DOHH2 (cell line): ENCODE measurements around the gene TMEM266.

Experiments used
- H3F3A ChIP-seq: fragments of 200-600 bp; sonication (generic), shearing (Covaris generic); 2 replicates; pipeline ENCODE4 v1.6.0; 2016; ENCODE audit warnings: antibody characterized with exemption, mild to moderate bottlenecking; ENCODE audit not compliant: control insufficient read depth, insufficient read depth
- H3K27ac ChIP-seq: fragments of 200-600 bp; sonication (generic); 2 replicates; pipeline ENCODE4 v1.5.1; 2014; ENCODE audit warnings: low read depth, mild to moderate bottlenecking, low read length, moderate library complexity
- H3K27me3 ChIP-seq: fragments of 200-600 bp; sonication (generic); 2 replicates; pipeline ENCODE4 v1.6.1; 2014; ENCODE audit warnings: mild to moderate bottlenecking, low read length, mixed read lengths; ENCODE audit not compliant: control insufficient read depth
- H3K36me3 ChIP-seq: fragments of 200-600 bp; sonication (generic); 2 replicates; pipeline ENCODE4 v1.6.1; 2014; ENCODE audit warnings: mild to moderate bottlenecking, low read length, moderate library complexity, mixed read lengths; ENCODE audit not compliant: control insufficient read depth
- H3K4me1 ChIP-seq: fragments of 200-600 bp; sonication (generic); 2 replicates; pipeline ENCODE4 v1.6.1; 2014; ENCODE audit warnings: mild to moderate bottlenecking, low read length, mixed read lengths; ENCODE audit not compliant: control insufficient read depth
- H3K4me2 ChIP-seq: fragments of 200-600 bp; sonication (generic); 2 replicates; pipeline ENCODE4 v1.6.0; 2014; ENCODE audit warnings: mild to moderate bottlenecking, low read length, moderate library complexity
- H3K4me3 ChIP-seq: fragments of 200-600 bp; sonication (generic); 2 replicates; pipeline ENCODE4 v1.5.1; 2014; ENCODE audit warnings: mild to moderate bottlenecking, low read length, mixed read lengths
- H3K79me2 ChIP-seq: fragments of 200-600 bp; sonication (generic); 2 replicates; pipeline ENCODE4 v1.6.1; 2014; ENCODE audit warnings: mild to moderate bottlenecking, low read length, mixed read lengths; ENCODE audit not compliant: control insufficient read depth
- H3K9me2 ChIP-seq: fragments of 200-600 bp; sonication (generic); replicated peaks from 2 replicates; pipeline ENCODE4 v1.6.1; 2014; ENCODE audit warnings: mild to moderate bottlenecking, low read length, mixed read lengths; ENCODE audit not compliant: control insufficient read depth
- H3K9me3 ChIP-seq: fragments of 200-600 bp; sonication (generic); 2 replicates; pipeline ENCODE4 v1.6.1; 2014; ENCODE audit warnings: antibody characterized with exemption, low read length, mixed read lengths; ENCODE audit not compliant: control insufficient read depth, insufficient read depth
- H4K20me1 ChIP-seq: fragments of 200-600 bp; sonication (generic); 2 replicates; pipeline ENCODE4 v1.6.0; 2014; ENCODE audit warnings: low read depth, mild to moderate bottlenecking, antibody characterized with exemption, low read length, moderate library complexity; ENCODE audit not compliant: control insufficient read depth, insufficient read depth
- EZH2phosphoT487 ChIP-seq: fragments of 200-600 bp; sonication (generic); IDR thresholded peaks from 2 replicates; pipeline ENCODE4 v1.6.1; 2017; ENCODE audit warnings: borderline replicate concordance, mild to moderate bottlenecking, antibody characterized with exemption, low read length, moderate library complexity, mixed read lengths
- TF ChIP-seq, protein P1 (sequence below): fragments of 200-600 bp; sonication (generic); IDR thresholded peaks from one replicate; pipeline ENCODE4 v1.5.1; 2014; ENCODE audit warnings: antibody characterized with exemption, mild to moderate bottlenecking, low read depth, low read length; ENCODE audit not compliant: poor library complexity, severe bottlenecking

Gene TMEM266

DNA sequence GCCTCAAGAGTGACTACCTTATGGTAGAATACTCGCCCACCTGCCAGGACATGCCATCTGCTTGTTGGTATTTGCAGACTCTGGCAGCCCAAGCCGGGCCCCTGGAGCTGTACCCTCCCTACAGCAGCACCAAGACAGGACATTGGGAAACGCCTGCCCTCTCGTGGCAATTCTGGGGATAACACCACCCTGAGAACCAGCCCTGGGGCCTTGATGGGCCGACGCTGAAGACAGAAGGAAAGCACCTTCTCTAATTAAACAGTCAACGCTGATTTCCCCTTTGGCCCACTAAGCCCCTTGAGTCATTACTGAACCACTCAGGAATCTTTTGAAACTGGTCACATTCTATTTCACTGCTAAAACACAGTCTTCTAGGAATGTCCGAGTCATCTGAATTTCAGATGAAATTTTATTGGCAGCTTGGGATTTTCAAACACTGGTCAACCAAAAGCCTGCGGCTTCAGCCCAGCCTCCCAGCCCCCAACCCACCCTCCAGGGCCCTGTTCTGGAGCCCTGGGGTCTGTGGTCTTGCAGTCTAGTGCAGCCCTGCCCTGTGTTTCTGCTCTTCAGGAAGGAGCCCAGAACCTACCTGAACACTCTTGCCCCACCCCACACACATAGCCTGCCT is 91.3 kb downstream of the TMEM266 start:
- no peak overlapping the region for H3K4me3 ChIP-seq
- no peaks in the 10 kb centered on the region for H3K9me2 ChIP-seq
- H3K79me2 ChIP-seq = no peaks in the 10 kb centered on the region
- TF ChIP-seq EZH2phosphoT487 = no peak
- TF ChIP-seq, protein P1, sequence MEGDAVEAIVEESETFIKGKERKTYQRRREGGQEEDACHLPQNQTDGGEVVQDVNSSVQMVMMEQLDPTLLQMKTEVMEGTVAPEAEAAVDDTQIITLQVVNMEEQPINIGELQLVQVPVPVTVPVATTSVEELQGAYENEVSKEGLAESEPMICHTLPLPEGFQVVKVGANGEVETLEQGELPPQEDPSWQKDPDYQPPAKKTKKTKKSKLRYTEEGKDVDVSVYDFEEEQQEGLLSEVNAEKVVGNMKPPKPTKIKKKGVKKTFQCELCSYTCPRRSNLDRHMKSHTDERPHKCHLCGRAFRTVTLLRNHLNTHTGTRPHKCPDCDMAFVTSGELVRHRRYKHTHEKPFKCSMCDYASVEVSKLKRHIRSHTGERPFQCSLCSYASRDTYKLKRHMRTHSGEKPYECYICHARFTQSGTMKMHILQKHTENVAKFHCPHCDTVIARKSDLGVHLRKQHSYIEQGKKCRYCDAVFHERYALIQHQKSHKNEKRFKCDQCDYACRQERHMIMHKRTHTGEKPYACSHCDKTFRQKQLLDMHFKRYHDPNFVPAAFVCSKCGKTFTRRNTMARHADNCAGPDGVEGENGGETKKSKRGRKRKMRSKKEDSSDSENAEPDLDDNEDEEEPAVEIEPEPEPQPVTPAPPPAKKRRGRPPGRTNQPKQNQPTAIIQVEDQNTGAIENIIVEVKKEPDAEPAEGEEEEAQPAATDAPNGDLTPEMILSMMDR = peak; percentile 88
- no peaks in the 10 kb centered on the region for H3K9me3 ChIP-seq
- H3F3A ChIP-seq = no peaks in the 10 kb centered on the region
- H3K27me3 ChIP-seq = peaks cover 15% of the 10 kb centered on the region
- no peak overlapping the region for H3K27ac ChIP-seq
- H3K36me3 ChIP-seq = no peaks in the 10 kb centered on the region
- peak overlapping the region; percentile 50 for H3K4me2 ChIP-seq
- no peaks in the 10 kb centered on the region; the same call in 1 of the 2 replicates for H4K20me1 ChIP-seq
- peaks cover 11% of the 10 kb centered on the region for H3K4me1 ChIP-seq

DNA sequence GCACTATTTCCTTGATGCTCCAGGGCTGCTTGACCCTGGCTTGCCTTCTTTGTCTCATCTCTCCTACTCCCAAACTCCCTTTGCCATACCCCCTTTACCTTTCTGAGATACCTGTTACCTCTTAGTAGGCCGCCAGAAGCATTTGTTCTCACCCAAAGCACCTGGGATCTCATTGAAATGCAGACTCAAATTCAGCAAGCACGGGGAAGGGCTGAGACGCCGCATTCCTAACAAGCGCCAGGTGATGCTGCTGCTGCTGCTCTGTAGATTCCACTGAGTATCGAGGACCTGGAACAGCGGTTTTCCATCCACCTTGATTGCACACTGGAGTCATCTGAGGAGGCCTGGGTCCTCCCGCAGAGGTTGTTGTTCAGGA is 91.8 kb downstream of the TMEM266 start:
- TF ChIP-seq, protein P1 = no peak
- TF ChIP-seq EZH2phosphoT487 = no peak
- H3K9me3 ChIP-seq = no peaks in the 10 kb centered on the region
- no peaks in the 10 kb centered on the region for H3K36me3 ChIP-seq
- H4K20me1 ChIP-seq = no peaks in the 10 kb centered on the region; the same call in 1 of the 2 replicates
- peaks cover 11% of the 10 kb centered on the region for H3K4me1 ChIP-seq
- no peak overlapping the region for H3K4me2 ChIP-seq
- no peaks in the 10 kb centered on the region for H3K9me2 ChIP-seq
- H3K27ac ChIP-seq = no peak overlapping the region
- H3K4me3 ChIP-seq = no peak overlapping the region
- peaks cover 15% of the 10 kb centered on the region for H3K27me3 ChIP-seq
- no peaks in the 10 kb centered on the region for H3F3A ChIP-seq
- no peaks in the 10 kb centered on the region for H3K79me2 ChIP-seq

DNA sequence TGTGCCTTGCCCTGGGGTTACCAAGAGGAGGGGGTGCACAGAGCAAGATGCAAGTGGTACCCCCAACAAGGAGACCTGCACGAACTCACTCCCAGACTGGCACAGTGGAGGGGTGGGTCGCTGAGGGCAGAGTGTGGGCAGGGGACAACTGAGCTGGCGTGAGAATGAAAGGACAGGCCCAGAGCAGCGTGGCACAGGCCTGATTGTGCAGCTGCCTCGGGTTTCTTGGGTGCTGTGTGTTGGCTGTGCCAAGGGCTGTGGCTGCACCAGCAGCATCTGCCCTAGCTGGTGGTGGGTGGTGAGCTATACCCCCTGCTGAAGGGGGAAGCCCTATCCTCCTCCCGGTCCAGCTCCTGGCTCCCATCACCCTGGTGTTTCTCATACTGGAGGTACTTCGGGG is 92.4 kb downstream of the TMEM266 start:
- H3K4me2 ChIP-seq = no peak overlapping the region
- H4K20me1 ChIP-seq = no peaks in the 10 kb centered on the region; the same call in 1 of the 2 replicates
- no peak overlapping the region for H3K4me3 ChIP-seq
- H3K79me2 ChIP-seq = no peaks in the 10 kb centered on the region
- no peaks in the 10 kb centered on the region for H3K36me3 ChIP-seq
- H3F3A ChIP-seq = no peaks in the 10 kb centered on the region
- H3K27ac ChIP-seq = no peak overlapping the region
- peaks cover 11% of the 10 kb centered on the region for H3K4me1 ChIP-seq
- H3K9me2 ChIP-seq = no peaks in the 10 kb centered on the region
- TF ChIP-seq, protein P1 = no peak
- no peak for TF ChIP-seq EZH2phosphoT487
- peaks cover 12% of the 10 kb centered on the region for H3K27me3 ChIP-seq
- H3K9me3 ChIP-seq = no peaks in the 10 kb centered on the region
